NCI-H1417 treated with DMSO at 0.1 percent for 48 hours (cell line): Measurements from ENCODE around the gene MAGI1.
"Not testable (repeated sequence)": the region's sequence is repeated elsewhere in the genome, so short reads cannot be mapped to it uniquely, and the experiment has no call there.

Experiments
- DNase-seq: peaks from one replicate; lab custom pipeline; 2025; lab: John Stamatoyannopoulos, UW

Gene MAGI1

GRCh38 chr3:65587650-65588439, 450.9 kb downstream of the MAGI1 start:
- DNase-seq = no peak

- no peak for DNase-seq
These were observed 453.8 kb downstream of the MAGI1 start for GRCh38 chr3:65584913-65585312.

- no peak for DNase-seq
These were observed 454.7 kb downstream of the MAGI1 start for GRCh38 chr3:65584002-65584401.

GRCh38 chr3:65583188-65583587, 455.5 kb downstream of the MAGI1 start:
- no peak for DNase-seq

GRCh38 chr3:65582012-65582717, 456.6 kb downstream of the MAGI1 start:
- no peak for DNase-seq

- DNase-seq = no peak
These were observed 457.4 kb downstream of the MAGI1 start for GRCh38 chr3:65581313-65581712.

- DNase-seq = no peak
These were observed 459.9 kb downstream of the MAGI1 start for GRCh38 chr3:65578861-65579260.

- DNase-seq = no peak
These were observed 460.8 kb downstream of the MAGI1 start for GRCh38 chr3:65577843-65578430.

- DNase-seq = no peak
These were observed 461.8 kb downstream of the MAGI1 start for GRCh38 chr3:65576966-65577365.

- DNase-seq = no peak
These were observed 462.5 kb downstream of the MAGI1 start for GRCh38 chr3:65576228-65576627.

GRCh38 chr3:65575376-65575840, 463.3 kb downstream of the MAGI1 start:
- no peak for DNase-seq

- DNase-seq = no peak
These were observed 465.1 kb downstream of the MAGI1 start for GRCh38 chr3:65573548-65574116.

GRCh38 chr3:65572175-65572777, 466.4 kb downstream of the MAGI1 start:
- no peak for DNase-seq

- DNase-seq = no peak
These were observed 468.8 kb downstream of the MAGI1 start for GRCh38 chr3:65569845-65570405.

GRCh38 chr3:65569129-65569528, 469.6 kb downstream of the MAGI1 start:
- no peak for DNase-seq

- DNase-seq = no peak
These were observed 470.2 kb downstream of the MAGI1 start for GRCh38 chr3:65568497-65568896.

- DNase-seq = not testable (repeated sequence)
These were observed 473.0 kb downstream of the MAGI1 start for GRCh38 chr3:65565744-65566143.

- no peak for DNase-seq
These were observed 474.2 kb downstream of the MAGI1 start for GRCh38 chr3:65564483-65564882.

GRCh38 chr3:65563861-65564260, 474.9 kb downstream of the MAGI1 start:
- DNase-seq = no peak

GRCh38 chr3:65562447-65562846, 476.3 kb downstream of the MAGI1 start:
- DNase-seq = no peak

GRCh38 chr3:65561617-65562016, 477.1 kb downstream of the MAGI1 start:
- no peak for DNase-seq

GRCh38 chr3:65560901-65561300, 477.8 kb downstream of the MAGI1 start:
- DNase-seq = no peak
